ENCODE results near the gene SMAD2.

DNA sequence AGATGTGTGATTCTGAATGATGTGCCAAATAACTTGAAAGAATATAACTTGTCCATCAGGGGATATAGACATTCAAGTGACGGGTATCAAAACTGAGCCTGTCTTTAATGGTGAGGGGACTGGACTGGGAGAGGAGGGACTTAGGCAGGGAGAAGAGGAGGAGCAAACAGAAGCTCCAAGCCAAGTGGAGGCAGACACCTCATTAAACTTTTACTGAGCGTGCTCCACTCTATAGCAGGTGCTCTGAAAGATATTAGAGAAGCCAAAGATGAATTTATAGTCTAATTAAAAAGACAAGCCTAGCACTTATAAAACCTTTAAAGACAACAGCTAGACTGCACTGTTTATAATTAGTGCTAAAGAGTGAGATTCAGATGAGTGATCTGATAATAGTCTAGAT is 47.7 kb upstream of the SMAD2 start:
- TF ChIP-seq EP300 (IDR thresholded peaks at IDR 0.05) (no peak), POLR2AphosphoS5 (IDR thresholded peaks at IDR 0.05) (no peak), POLR2A (IDR thresholded peaks at IDR 0.05) (no peak)
- TF ChIP-seq, protein P1, sequence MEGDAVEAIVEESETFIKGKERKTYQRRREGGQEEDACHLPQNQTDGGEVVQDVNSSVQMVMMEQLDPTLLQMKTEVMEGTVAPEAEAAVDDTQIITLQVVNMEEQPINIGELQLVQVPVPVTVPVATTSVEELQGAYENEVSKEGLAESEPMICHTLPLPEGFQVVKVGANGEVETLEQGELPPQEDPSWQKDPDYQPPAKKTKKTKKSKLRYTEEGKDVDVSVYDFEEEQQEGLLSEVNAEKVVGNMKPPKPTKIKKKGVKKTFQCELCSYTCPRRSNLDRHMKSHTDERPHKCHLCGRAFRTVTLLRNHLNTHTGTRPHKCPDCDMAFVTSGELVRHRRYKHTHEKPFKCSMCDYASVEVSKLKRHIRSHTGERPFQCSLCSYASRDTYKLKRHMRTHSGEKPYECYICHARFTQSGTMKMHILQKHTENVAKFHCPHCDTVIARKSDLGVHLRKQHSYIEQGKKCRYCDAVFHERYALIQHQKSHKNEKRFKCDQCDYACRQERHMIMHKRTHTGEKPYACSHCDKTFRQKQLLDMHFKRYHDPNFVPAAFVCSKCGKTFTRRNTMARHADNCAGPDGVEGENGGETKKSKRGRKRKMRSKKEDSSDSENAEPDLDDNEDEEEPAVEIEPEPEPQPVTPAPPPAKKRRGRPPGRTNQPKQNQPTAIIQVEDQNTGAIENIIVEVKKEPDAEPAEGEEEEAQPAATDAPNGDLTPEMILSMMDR (IDR thresholded peaks at IDR 0.05), result no peak

Measured in sigmoid colon (tissue), 4 donors.